OCI-LY1 (cell line): ENCODE results near the gene EHMT2.

Experiments used
- H2AFZ ChIP-seq: fragments of 200-600 bp; sonication (generic), shearing (Covaris generic); 2 replicates; pipeline ENCODE4 v1.6.0; 2014; ENCODE audit warnings: antibody characterized with exemption, mild to moderate bottlenecking, low read length
- H3F3A ChIP-seq: fragments of 200-600 bp; sonication (generic), shearing (Covaris generic); 2 replicates; pipeline ENCODE4 v1.6.0; 2014; ENCODE audit warnings: mild to moderate bottlenecking, antibody characterized with exemption, low read length, moderate library complexity; ENCODE audit not compliant: insufficient read depth
- H3K27ac ChIP-seq: fragments of 200-600 bp; sonication (generic); 2 replicates; pipeline ENCODE4 v1.5.1; 2014; ENCODE audit warnings: low read length, mixed run types, mild to moderate bottlenecking, low read depth; ENCODE audit not compliant: poor library complexity, severe bottlenecking
- H3K27me3 ChIP-seq: fragments of 200-600 bp; sonication (generic); 2 replicates; pipeline ENCODE4 v1.6.0; 2014; ENCODE audit warnings: antibody characterized with exemption, mild to moderate bottlenecking, low read length, moderate library complexity; ENCODE audit not compliant: insufficient read depth
- H3K36me3 ChIP-seq: fragments of 200-600 bp; sonication (generic); 2 replicates; pipeline ENCODE4 v1.6.1; 2014; ENCODE audit warnings: mild to moderate bottlenecking, antibody characterized with exemption, low read length, moderate library complexity, mixed read lengths; ENCODE audit not compliant: insufficient read depth
- H3K4me1 ChIP-seq: fragments of 200-600 bp; sonication (generic); 2 replicates; pipeline ENCODE4 v1.5.1; 2014; ENCODE audit warnings: mild to moderate bottlenecking, low read length, moderate library complexity; ENCODE audit not compliant: insufficient read depth, severe bottlenecking
- H3K4me2 ChIP-seq: fragments of 200-600 bp; sonication (generic), shearing (Covaris generic); 2 replicates; pipeline ENCODE4 v1.6.1; 2014; ENCODE audit warnings: low read length
- H3K4me3 ChIP-seq: fragments of 200-600 bp; sonication (generic); 2 replicates; pipeline ENCODE4 v1.5.1; 2014; ENCODE audit warnings: low read length, low read depth, mild to moderate bottlenecking, mixed read lengths; ENCODE audit not compliant: poor library complexity, severe bottlenecking
- H3K79me2 ChIP-seq: fragments of 200-600 bp; shearing (Covaris generic); 2 replicates; pipeline ENCODE4 v1.6.1; 2016; ENCODE audit warnings: mixed run types, low read length, mixed read lengths; ENCODE audit not compliant: insufficient read depth
- H3K9ac ChIP-seq: fragments of 200-600 bp; sonication (generic), shearing (Covaris generic); 2 replicates; pipeline ENCODE4 v1.6.1; 2014; ENCODE audit warnings: mild to moderate bottlenecking, low read length, mixed read lengths
- H3K9me2 ChIP-seq: fragments of 200-600 bp; sonication (generic), shearing (Covaris generic); 2 replicates; pipeline ENCODE4 v1.6.1; 2014; ENCODE audit warnings: low read depth, mild to moderate bottlenecking, low read length, mixed read lengths
- H3K9me3 ChIP-seq: fragments of 200-600 bp; shearing (Covaris generic); 2 replicates; pipeline ENCODE4 v1.6.1; 2014; ENCODE audit warnings: low read length, mixed read lengths
- H4K20me1 ChIP-seq: fragments of 200-600 bp; sonication (generic), shearing (Covaris generic); 2 replicates; pipeline ENCODE4 v1.6.0; 2016; ENCODE audit warnings: mild to moderate bottlenecking, low read length; ENCODE audit not compliant: insufficient read depth
- EZH2 ChIP-seq: fragments of 200-600 bp; sonication (generic), shearing (Covaris generic); IDR thresholded peaks from 2 replicates; pipeline ENCODE4 v1.8.0; 2017; ENCODE audit warnings: borderline replicate concordance, mixed run types, mild to moderate bottlenecking, antibody characterized with exemption, low read length, moderate library complexity, mixed read lengths
- TF ChIP-seq, protein P1 (sequence below): fragments of 200-600 bp; sonication (generic), shearing (Covaris generic); IDR thresholded peaks from 2 replicates; pipeline ENCODE4 v1.5.1; 2017; ENCODE audit warnings: mild to moderate bottlenecking, antibody characterized with exemption, low read length, moderate library complexity, mixed read lengths

Gene EHMT2

DNA sequence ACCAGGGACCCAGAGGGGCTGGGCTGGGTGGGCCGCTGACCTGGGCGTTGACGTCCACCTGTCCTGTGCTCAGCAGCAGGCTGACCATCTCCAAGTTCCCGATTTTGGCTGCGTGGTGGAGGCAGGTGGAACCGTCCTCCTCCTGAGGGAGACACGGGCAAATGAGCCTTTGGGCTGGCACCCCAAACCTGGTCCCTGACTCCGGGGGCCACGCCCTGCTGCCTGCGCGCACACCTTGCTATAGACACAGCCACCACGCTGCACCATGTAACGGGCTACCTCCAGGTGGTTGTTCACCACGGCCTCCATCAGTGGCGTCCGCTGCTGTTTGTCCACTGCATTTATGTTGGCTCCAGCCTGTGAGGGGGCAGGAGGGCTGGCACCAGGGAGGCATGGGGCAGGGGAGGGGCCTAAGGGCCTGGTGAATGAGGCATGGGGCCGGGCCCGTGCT lies 10.9 kb downstream of the EHMT2 start:
- Histone ChIP-seq H3K27me3 (no peaks in the 10 kb centered on the region), H3F3A (no peaks in the 10 kb centered on the region), H3K4me3 (no peak overlapping the region), H3K4me2 (no peak overlapping the region), H3K9me3 (no peaks in the 10 kb centered on the region), H3K9me2 (no peaks in the 10 kb centered on the region), H4K20me1 (no peaks in the 10 kb centered on the region), H3K27ac (no peak overlapping the region), H3K9ac (no peak overlapping the region), H3K79me2 (no peaks in the 10 kb centered on the region), H2AFZ (no peak overlapping the region), H3K36me3 (peaks cover 82% of the 10 kb centered on the region), H3K4me1 (no peaks in the 10 kb centered on the region)
- no peak for TF ChIP-seq EZH2
- TF ChIP-seq, protein P1, sequence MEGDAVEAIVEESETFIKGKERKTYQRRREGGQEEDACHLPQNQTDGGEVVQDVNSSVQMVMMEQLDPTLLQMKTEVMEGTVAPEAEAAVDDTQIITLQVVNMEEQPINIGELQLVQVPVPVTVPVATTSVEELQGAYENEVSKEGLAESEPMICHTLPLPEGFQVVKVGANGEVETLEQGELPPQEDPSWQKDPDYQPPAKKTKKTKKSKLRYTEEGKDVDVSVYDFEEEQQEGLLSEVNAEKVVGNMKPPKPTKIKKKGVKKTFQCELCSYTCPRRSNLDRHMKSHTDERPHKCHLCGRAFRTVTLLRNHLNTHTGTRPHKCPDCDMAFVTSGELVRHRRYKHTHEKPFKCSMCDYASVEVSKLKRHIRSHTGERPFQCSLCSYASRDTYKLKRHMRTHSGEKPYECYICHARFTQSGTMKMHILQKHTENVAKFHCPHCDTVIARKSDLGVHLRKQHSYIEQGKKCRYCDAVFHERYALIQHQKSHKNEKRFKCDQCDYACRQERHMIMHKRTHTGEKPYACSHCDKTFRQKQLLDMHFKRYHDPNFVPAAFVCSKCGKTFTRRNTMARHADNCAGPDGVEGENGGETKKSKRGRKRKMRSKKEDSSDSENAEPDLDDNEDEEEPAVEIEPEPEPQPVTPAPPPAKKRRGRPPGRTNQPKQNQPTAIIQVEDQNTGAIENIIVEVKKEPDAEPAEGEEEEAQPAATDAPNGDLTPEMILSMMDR: no peak

GRCh38 chr6:31884528-31885035 lies 12.9 kb downstream of the EHMT2 start:
- peaks cover 90% of the 10 kb centered on the region for H3K36me3 ChIP-seq
- H2AFZ ChIP-seq: no peak overlapping the region
- H3K9ac ChIP-seq: no peak overlapping the region

DNA sequence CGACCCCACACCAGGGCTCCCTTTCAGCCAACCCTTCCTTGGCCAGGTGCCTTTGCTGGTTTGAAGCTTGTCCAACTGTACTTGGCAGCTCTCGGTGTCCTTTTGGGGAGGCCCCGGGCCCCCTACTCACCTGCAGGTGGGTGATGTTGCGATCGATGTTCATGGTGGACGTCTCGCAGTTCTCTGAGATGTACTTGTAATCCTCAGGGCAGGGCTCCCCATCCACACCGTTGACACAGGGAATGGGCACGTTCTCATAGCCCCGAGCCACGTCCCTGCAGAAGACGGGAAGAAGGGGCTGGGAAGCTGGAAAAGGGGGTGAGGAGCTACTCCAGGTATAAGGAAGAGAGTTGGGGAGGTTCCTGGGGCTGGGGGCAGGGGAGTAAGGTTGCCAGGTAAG lies 13.8 kb downstream of the EHMT2 start:
- no peaks in the 10 kb centered on the region for H4K20me1 ChIP-seq
- no peaks in the 10 kb centered on the region for H3K27me3 ChIP-seq
- no peaks in the 10 kb centered on the region for H3K9me2 ChIP-seq
- H3K9me3 ChIP-seq: no peaks in the 10 kb centered on the region
- H3F3A ChIP-seq: no peaks in the 10 kb centered on the region
- no peak overlapping the region for H3K4me2 ChIP-seq
- no peaks in the 10 kb centered on the region for H3K79me2 ChIP-seq
- no peak overlapping the region for H3K9ac ChIP-seq
- H3K36me3 ChIP-seq: peaks cover 84% of the 10 kb centered on the region
- no peak overlapping the region for H2AFZ ChIP-seq
- H3K4me3 ChIP-seq: no peak overlapping the region
- TF ChIP-seq, protein P1: no peak
- TF ChIP-seq EZH2: no peak
- no peaks in the 10 kb centered on the region for H3K4me1 ChIP-seq
- no peak overlapping the region for H3K27ac ChIP-seq

More at GRCh38 chr6:31884528-31885035, 12.9 kb downstream of the EHMT2 start:
- no peak overlapping the region for H3K4me2 ChIP-seq
- no peak overlapping the region for H3K27ac ChIP-seq
- H3K79me2 ChIP-seq: no peaks in the 10 kb centered on the region
- H4K20me1 ChIP-seq: no peaks in the 10 kb centered on the region
- H3K27me3 ChIP-seq: no peaks in the 10 kb centered on the region
- H3K4me1 ChIP-seq: no peaks in the 10 kb centered on the region
- H3K4me3 ChIP-seq: no peak overlapping the region
- H3F3A ChIP-seq: no peaks in the 10 kb centered on the region
- H3K9me3 ChIP-seq: no peaks in the 10 kb centered on the region
- TF ChIP-seq, protein P1: no peak
- TF ChIP-seq EZH2: no peak
- H3K9me2 ChIP-seq: no peaks in the 10 kb centered on the region
